ENCODE data around the gene HLCS. TPM values are rescaled to one million over a fixed set of nuclear protein-coding genes. Genes with fewer than 3 reads are reported as not detected.

Gene HLCS
- total RNA-seq, 1 donor from 2014 or later: 17.1 TPM

- no peaks in the 10 kb centered on the region for H3K4me1 ChIP-seq
- H3K9me3 ChIP-seq: no peaks in the 10 kb centered on the region
- DNase-seq (no peak), ATAC-seq (no peak)
- no peak overlapping the region for H3K27ac ChIP-seq
- H3K4me3 ChIP-seq: no peak overlapping the region
- H3K36me3 ChIP-seq: no peaks in the 10 kb centered on the region
- no peaks in the 10 kb centered on the region for H3K27me3 ChIP-seq (ENCODE audit: low read depth)
- no peak for TF ChIP-seq CTCF (IDR thresholded peaks at IDR 0.05)
- intact Hi-C loops (cut with DNase I): no loop called here
Measured at GRCh38 chr21:36845070-36845469, 121.4 kb downstream of the HLCS start.

GRCh38 chr21:36841866-36842265, 124.6 kb downstream of the HLCS start:
- no peaks in the 10 kb centered on the region for H3K36me3 ChIP-seq
- no peak for DNase-seq
- peaks cover 4% of the 10 kb centered on the region for H3K4me1 ChIP-seq
- no peak for TF ChIP-seq CTCF (IDR thresholded peaks at IDR 0.05)
- no peak overlapping the region for H3K27ac ChIP-seq
- H3K4me3 ChIP-seq: no peak overlapping the region
- H3K9me3 ChIP-seq: no peaks in the 10 kb centered on the region
- no peak for ATAC-seq
- intact Hi-C loops (cut with DNase I): no loop called here
- no peaks in the 10 kb centered on the region for H3K27me3 ChIP-seq (ENCODE audit: low read depth)

GRCh38 chr21:36839735-36840134, 126.7 kb downstream of the HLCS start:
- intact Hi-C loops (cut with DNase I): no loop called here
- TF ChIP-seq CTCF (IDR thresholded peaks at IDR 0.05): no peak
- Histone ChIP-seq H3K4me3 (no peak overlapping the region), H3K36me3 (no peaks in the 10 kb centered on the region), H3K4me1 (peaks cover 4% of the 10 kb centered on the region), H3K9me3 (no peaks in the 10 kb centered on the region), H3K27me3 (ENCODE audit: low read depth) (no peaks in the 10 kb centered on the region), H3K27ac (no peak overlapping the region)
- ATAC-seq: no peak
- DNase-seq: no peak

- Histone ChIP-seq H3K27me3 (ENCODE audit: low read depth) (no peaks in the 10 kb centered on the region), H3K36me3 (no peaks in the 10 kb centered on the region), H3K27ac (no peak overlapping the region), H3K4me3 (no peak overlapping the region), H3K9me3 (no peaks in the 10 kb centered on the region), H3K4me1 (peaks cover 4% of the 10 kb centered on the region)
- DNase-seq (no peak), ATAC-seq (peak in 1 of 2 donors; percentile 36)
- intact Hi-C loops (cut with DNase I): no loop called here
- no peak for TF ChIP-seq CTCF (IDR thresholded peaks at IDR 0.05)
Measured at GRCh38 chr21:36839123-36839522, 127.3 kb downstream of the HLCS start.

- intact Hi-C loops (cut with DNase I): no loop called here
- ATAC-seq: no peak
- Histone ChIP-seq H3K4me3 (no peak overlapping the region), H3K4me1 (peaks cover 4% of the 10 kb centered on the region), H3K36me3 (no peaks in the 10 kb centered on the region), H3K27me3 (ENCODE audit: low read depth) (no peaks in the 10 kb centered on the region), H3K27ac (no peak overlapping the region), H3K9me3 (no peaks in the 10 kb centered on the region)
- DNase-seq: no peak
- no peak for TF ChIP-seq CTCF (IDR thresholded peaks at IDR 0.05)
Measured at GRCh38 chr21:36835383-36835795, 131.1 kb downstream of the HLCS start.

- ATAC-seq: no peak
- H3K9me3 ChIP-seq: no peaks in the 10 kb centered on the region
Measured at GRCh38 chr21:36834192-36834591, 132.3 kb downstream of the HLCS start.

More at GRCh38 chr21:36834192-36834591, 132.3 kb downstream of the HLCS start:
- Histone ChIP-seq H3K27me3 (ENCODE audit: low read depth) (no peaks in the 10 kb centered on the region), H3K36me3 (no peaks in the 10 kb centered on the region), H3K4me3 (no peak overlapping the region), H3K27ac (no peak overlapping the region), H3K4me1 (peaks cover 4% of the 10 kb centered on the region)
- DNase-seq: no peak
- intact Hi-C loops (cut with DNase I): no loop called here
- no peak for TF ChIP-seq CTCF (IDR thresholded peaks at IDR 0.05)

All from lower lobe of right lung (tissue), 2 donors.